Tibial nerve (tissue), 4 donors: ENCODE data around the gene PFDN2.

ENCODE experiments used
- EP300 ChIP-seq, 2 donors: sonication (generic); formaldehyde crosslinking; IDR thresholded peaks; one replicate each; pipeline ENCODE4 v1.6.1; 2017; ENCODE audit warnings: antibody characterized with exemption in 2 of 2, mild to moderate bottlenecking in 1 of 2
- TF ChIP-seq, protein P1 (sequence below), 5 experiments: fragments of 200-600 bp in 3 of 5; fragments of 450-650 bp in 2 of 5; sonication (generic) in 3 of 5; IDR thresholded peaks; one replicate each; pipeline ENCODE4 v1.5.1; 2016 to 2019; ENCODE audit warnings: antibody characterized with exemption in 5 of 5, mild to moderate bottlenecking in 3 of 5, moderate library complexity in 2 of 5

DNA sequence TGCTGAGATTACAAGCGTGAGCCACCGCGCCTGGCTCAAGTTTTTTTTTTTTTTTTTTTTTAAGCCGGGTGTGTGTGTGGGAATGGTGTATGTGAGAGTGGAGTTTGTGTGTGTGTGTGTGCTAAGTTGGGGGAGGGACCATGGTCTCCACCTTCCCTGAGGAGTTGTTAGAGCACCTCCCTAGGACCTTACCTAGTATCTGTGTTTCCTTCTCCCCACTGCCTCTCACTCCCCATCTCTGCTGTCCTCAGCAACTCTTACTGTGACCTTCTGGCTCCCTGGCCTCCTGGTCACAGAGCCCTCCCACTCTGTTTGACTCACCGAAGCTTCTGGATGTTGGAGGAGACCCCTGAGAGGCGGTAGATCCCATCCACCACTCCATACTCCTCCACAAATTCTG, 58.5 kb downstream of the PFDN2 start:
- TF ChIP-seq, protein P1, sequence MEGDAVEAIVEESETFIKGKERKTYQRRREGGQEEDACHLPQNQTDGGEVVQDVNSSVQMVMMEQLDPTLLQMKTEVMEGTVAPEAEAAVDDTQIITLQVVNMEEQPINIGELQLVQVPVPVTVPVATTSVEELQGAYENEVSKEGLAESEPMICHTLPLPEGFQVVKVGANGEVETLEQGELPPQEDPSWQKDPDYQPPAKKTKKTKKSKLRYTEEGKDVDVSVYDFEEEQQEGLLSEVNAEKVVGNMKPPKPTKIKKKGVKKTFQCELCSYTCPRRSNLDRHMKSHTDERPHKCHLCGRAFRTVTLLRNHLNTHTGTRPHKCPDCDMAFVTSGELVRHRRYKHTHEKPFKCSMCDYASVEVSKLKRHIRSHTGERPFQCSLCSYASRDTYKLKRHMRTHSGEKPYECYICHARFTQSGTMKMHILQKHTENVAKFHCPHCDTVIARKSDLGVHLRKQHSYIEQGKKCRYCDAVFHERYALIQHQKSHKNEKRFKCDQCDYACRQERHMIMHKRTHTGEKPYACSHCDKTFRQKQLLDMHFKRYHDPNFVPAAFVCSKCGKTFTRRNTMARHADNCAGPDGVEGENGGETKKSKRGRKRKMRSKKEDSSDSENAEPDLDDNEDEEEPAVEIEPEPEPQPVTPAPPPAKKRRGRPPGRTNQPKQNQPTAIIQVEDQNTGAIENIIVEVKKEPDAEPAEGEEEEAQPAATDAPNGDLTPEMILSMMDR (IDR thresholded peaks at IDR 0.05) = no peak
- no peak for TF ChIP-seq EP300 (IDR thresholded peaks at IDR 0.05)
